KMS-11 (cell line): Measurements from ENCODE around the gene SNAP29.
"Not testable (repeated sequence)": the region's sequence is repeated elsewhere in the genome, so short reads cannot be mapped to it uniquely, and the experiment has no call there.

Experiments used
- H2AFZ ChIP-seq: fragments of 200-600 bp; sonication (generic); 2 replicates; pipeline ENCODE4 v1.6.1; 2016; ENCODE audit warnings: antibody characterized with exemption, mixed run types, low read depth
- H3K27ac ChIP-seq: fragments of 200-600 bp; sonication (generic); 2 replicates; pipeline ENCODE4 v1.6.1; 2016; ENCODE audit warnings: mild to moderate bottlenecking, mixed run types
- H3K27me3 ChIP-seq: fragments of 200-600 bp; sonication (generic); 2 replicates; pipeline ENCODE4 v1.6.1; 2017; ENCODE audit warnings: mild to moderate bottlenecking, low read depth, mixed run types, moderate library complexity; ENCODE audit not compliant: insufficient read depth
- H3K36me3 ChIP-seq: fragments of 200-600 bp; sonication (generic); 2 replicates; pipeline ENCODE4 v1.6.1; 2017; ENCODE audit warnings: mild to moderate bottlenecking, mixed run types; ENCODE audit not compliant: insufficient read depth
- H3K4me1 ChIP-seq: fragments of 200-600 bp; sonication (generic); 2 replicates; pipeline ENCODE4 v1.6.1; 2016; ENCODE audit warnings: mild to moderate bottlenecking, low read depth, mixed run types; ENCODE audit not compliant: poor library complexity, severe bottlenecking
- H3K4me2 ChIP-seq: fragments of 200-600 bp; sonication (generic); 2 replicates; pipeline ENCODE4 v1.7.0; 2016; ENCODE audit warnings: mild to moderate bottlenecking, mixed run types
- H3K4me3 ChIP-seq: fragments of 200-600 bp; sonication (generic); IDR thresholded peaks from 2 replicates; pipeline ENCODE4 v1.6.1; 2017; ENCODE audit warnings: low read depth, low read length, mixed read lengths; ENCODE audit not compliant: insufficient read depth
- H3K79me2 ChIP-seq: fragments of 200-600 bp; sonication (generic); 2 replicates; pipeline ENCODE4 v1.6.1; 2016; ENCODE audit warnings: low read depth, mixed run types; ENCODE audit not compliant: insufficient read depth
- H3K9ac ChIP-seq: fragments of 200-600 bp; sonication (generic); 2 replicates; pipeline ENCODE4 v1.6.1; 2016; ENCODE audit warnings: mild to moderate bottlenecking, mixed run types
- H4K20me1 ChIP-seq: fragments of 200-600 bp; sonication (generic); 2 replicates; pipeline ENCODE4 v1.6.1; 2016; ENCODE audit warnings: mild to moderate bottlenecking, mixed run types; ENCODE audit not compliant: insufficient read depth
- TF ChIP-seq, protein P1 (sequence below): fragments of 200-600 bp; sonication (generic); conservative IDR thresholded peaks from 2 replicates; pipeline ENCODE4 v1.6.1; 2017; ENCODE audit warnings: low read depth, mild to moderate bottlenecking, antibody characterized with exemption, low read length, moderate library complexity, mixed read lengths

SNAP29 gene

DNA sequence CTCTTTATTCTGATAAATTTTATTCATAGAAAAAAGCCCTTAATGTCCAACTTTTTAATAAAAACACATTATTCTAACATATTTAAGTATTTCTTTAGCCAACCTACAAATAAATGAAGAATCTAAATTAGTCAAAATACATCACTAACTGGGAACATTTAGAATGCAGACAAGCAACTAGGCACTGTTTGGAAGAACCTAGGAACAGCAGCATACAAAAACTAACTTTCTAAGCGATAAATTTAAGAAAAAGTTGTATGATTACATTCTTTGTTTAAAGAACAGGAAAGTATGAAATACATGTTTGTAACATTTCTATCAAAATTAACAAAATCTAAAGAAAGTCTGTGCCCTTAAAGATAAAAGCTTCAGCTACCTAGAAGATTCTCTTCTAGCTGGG is 35.5 kb upstream of the SNAP29 start:
- Histone ChIP-seq H4K20me1 (no peaks in the 10 kb centered on the region), H3K36me3 (no peaks in the 10 kb centered on the region), H3K4me1 (no peaks in the 10 kb centered on the region), H3K9ac (no peak overlapping the region), H3K27me3 (no peaks in the 10 kb centered on the region), H2AFZ (no peak overlapping the region), H3K4me2 (no peak overlapping the region), H3K4me3 (no peak overlapping the region), H3K79me2 (no peaks in the 10 kb centered on the region), H3K27ac (no peak overlapping the region)
- TF ChIP-seq, protein P1, sequence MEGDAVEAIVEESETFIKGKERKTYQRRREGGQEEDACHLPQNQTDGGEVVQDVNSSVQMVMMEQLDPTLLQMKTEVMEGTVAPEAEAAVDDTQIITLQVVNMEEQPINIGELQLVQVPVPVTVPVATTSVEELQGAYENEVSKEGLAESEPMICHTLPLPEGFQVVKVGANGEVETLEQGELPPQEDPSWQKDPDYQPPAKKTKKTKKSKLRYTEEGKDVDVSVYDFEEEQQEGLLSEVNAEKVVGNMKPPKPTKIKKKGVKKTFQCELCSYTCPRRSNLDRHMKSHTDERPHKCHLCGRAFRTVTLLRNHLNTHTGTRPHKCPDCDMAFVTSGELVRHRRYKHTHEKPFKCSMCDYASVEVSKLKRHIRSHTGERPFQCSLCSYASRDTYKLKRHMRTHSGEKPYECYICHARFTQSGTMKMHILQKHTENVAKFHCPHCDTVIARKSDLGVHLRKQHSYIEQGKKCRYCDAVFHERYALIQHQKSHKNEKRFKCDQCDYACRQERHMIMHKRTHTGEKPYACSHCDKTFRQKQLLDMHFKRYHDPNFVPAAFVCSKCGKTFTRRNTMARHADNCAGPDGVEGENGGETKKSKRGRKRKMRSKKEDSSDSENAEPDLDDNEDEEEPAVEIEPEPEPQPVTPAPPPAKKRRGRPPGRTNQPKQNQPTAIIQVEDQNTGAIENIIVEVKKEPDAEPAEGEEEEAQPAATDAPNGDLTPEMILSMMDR = no peak

DNA sequence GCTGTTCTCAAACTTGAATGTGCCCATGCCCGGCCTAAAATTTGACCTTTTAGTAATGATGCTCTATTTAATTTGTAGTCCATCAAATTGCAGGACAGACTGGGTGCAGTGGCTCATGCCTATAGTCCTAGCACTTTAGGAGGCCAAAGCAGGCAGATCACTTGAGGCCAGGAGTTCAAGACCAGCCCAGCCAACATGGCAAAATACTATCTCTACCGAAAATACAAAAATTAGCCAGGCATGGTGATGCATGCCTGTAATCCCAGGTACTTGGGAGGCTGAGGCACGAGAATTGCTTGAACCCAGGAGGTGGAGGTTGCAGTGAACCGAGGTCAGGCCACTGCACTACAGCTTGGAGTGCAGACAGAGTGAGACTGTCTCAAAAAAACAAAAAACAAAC is 33.6 kb upstream of the SNAP29 start:
- not testable (repeated sequence) for H3K4me1 ChIP-seq, H3K27ac ChIP-seq, H3K27me3 ChIP-seq, H3K4me3 ChIP-seq, H3K79me2 ChIP-seq, H3K36me3 ChIP-seq, H4K20me1 ChIP-seq, H2AFZ ChIP-seq, H3K4me2 ChIP-seq, H3K9ac ChIP-seq

DNA sequence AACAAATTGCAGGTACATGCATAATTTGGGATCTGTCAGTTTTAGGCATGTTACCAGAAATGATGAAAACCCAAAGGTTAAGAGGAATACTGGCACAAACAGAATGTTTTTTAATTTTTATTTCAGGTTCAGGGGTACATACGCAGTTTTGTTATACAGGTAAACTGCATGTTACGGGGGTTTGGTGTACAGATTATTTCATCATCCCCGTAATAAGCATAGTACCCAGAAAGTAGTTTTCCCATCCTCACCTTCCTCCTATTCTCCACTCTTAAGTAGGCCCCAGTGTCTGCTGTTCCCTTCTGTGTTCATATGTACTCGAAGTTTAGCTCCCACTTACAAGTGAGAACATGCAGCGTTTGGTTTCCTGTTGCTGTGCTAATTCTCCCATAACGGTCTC is 33.2 kb upstream of the SNAP29 start:
- no peaks in the 10 kb centered on the region for H3K79me2 ChIP-seq
- H3K36me3 ChIP-seq = no peaks in the 10 kb centered on the region; the same call in 1 of the 2 replicates
- no peaks in the 10 kb centered on the region for H4K20me1 ChIP-seq
- H3K27ac ChIP-seq = no peak overlapping the region
- H3K27me3 ChIP-seq = no peaks in the 10 kb centered on the region
- H3K9ac ChIP-seq = no peak overlapping the region
- H3K4me2 ChIP-seq = no peak overlapping the region
- no peaks in the 10 kb centered on the region for H3K4me1 ChIP-seq
- no peak overlapping the region for H2AFZ ChIP-seq
- H3K4me3 ChIP-seq = no peak overlapping the region
- TF ChIP-seq, protein P1 = no peak

DNA sequence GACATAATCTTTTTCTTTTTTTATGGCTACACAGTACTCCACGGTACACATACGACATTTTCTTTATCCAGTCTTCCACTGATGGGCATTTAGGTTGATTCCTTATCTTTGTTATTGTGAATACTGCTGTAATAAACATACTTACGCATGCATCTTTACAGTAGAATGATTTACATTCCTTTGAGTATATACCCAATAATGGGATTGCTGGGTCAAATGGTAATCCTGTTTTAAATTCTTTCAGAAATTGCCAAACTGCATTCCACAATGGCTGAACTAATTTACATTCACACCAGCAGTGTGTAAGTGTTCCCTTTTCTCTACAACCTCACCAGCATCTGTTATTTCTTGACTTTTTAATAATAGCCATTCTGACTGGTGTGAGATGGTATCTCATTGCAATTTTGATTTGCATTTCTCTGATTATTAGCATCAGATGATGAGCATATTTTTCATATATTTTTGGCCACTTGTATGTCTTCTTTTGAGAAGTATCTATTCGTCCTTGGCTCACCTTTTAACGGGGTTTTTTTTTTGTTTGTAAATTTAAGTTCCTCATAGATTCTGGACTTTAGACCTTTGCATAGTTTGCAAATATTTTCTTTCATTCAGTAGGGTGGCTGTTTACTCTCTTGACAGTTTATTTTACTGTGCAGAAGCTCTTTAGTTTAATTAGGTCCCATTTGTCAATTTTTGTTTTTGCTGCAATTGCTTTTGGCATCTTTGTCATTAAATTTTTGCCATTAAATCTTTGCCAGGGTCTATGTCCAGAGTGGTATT is 32.2 kb upstream of the SNAP29 start:
- H3K9ac ChIP-seq, H3K36me3 ChIP-seq, H2AFZ ChIP-seq, H4K20me1 ChIP-seq, H3K4me1 ChIP-seq, H3K79me2 ChIP-seq, H3K4me2 ChIP-seq, H3K4me3 ChIP-seq, H3K27ac ChIP-seq, H3K27me3 ChIP-seq: not testable (repeated sequence)

DNA sequence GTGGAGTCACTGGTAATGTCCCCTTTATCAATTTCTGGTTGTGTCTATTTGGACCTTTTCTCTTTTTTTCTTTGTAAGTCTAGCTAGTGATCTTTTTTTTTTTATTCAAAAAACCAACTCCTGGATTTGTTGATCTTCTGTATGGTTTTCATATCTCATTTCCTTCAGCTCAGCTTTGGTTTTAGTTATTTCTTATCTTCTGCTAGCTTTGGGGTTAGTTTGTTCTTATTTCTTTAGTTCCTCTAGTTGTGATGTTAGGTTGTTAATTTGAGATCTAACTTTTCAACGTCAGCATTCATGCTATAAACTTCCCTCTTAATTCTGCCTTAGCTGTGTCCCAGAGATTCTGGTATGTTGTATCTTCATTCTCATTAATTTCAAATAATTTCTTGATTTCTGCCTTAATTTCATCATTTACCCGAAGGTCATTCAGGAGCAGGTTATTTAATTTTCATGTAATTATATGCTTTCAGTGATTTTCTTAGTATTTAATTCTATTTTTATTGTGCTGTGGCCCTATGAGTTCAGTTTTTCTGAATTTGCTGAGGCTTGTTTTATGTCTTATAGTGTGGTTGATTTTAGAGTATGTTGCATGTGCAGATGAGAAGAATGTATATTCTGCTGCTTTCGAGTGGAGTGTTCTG is 29.2 kb upstream of the SNAP29 start:
- TF ChIP-seq, protein P1 = no peak
- Histone ChIP-seq H3K27me3 (no peaks in the 10 kb centered on the region), H3K4me3 (no peak overlapping the region), H4K20me1 (no peaks in the 10 kb centered on the region), H3K4me2 (no peak overlapping the region), H3K4me1 (no peaks in the 10 kb centered on the region), H2AFZ (no peak overlapping the region), H3K36me3 (no peaks in the 10 kb centered on the region; the same call in 1 of the 2 replicates), H3K9ac (no peak overlapping the region), H3K79me2 (no peaks in the 10 kb centered on the region), H3K27ac (no peak overlapping the region)
